HG02981 (cell line): ENCODE data around the gene TRIM14.
"Not testable (repeated sequence)": the region's sequence is repeated elsewhere in the genome, so short reads cannot be mapped to it uniquely, and the experiment has no call there.

Experiments used
- ATAC-seq: cut with Tn5 transposase; IDR thresholded peaks from one replicate; pipeline ENCODE4 v1.9.1; 2021; ENCODE audit warnings: mild to moderate bottlenecking, moderate library complexity; ENCODE audit not compliant: unreplicated experiment

The TRIM14 gene

DNA sequence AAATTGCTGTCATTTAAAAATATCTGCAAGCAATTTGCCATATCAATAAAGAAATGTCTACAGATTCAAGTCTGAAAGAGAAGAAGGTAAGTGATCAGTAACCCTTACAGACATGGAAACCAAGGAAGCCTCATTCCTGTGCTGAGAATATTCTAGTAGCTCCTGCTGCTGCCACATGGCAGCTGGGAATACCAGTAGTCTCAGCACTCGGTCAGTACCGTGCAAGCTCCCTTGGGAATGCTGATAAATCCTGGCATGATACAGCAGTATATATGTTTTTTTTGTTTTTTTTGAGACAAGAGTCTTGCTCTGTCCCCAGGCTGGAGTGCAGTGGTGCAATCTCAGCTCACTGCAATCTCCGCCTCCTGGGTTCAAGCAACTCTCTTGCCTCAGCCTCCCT, 34.6 kb downstream of the TRIM14 start:
- no peak for ATAC-seq

DNA sequence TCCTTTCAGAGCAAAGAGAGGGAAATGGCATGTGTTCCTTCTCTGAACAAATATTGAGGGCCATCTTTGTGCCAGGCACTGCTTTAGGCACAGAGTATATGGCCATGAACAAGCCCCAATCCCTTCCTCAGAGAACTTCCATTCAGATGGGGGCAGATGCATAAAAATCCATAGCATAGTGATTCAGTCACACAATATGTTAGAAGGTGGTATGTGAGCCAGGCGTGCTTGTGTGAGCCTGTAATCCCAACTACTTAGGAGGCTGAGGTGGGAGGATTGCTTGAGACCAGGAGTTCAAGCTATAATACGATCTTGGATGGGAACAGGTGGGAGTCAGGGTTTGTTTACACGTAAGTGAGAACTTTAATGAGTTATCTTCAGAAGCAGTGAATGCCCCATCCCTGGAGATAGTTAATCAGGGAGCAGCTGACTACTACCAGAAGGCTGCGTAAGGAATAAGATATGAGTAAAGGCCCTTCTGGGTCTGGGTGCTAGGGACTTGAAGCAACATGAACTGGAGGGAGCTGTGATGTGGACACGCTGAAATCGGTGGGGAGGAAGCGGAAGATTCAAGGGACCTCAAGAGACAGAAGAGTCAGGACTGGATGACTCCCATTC, 35.3 kb downstream of the TRIM14 start:
- ATAC-seq, result no peak

DNA sequence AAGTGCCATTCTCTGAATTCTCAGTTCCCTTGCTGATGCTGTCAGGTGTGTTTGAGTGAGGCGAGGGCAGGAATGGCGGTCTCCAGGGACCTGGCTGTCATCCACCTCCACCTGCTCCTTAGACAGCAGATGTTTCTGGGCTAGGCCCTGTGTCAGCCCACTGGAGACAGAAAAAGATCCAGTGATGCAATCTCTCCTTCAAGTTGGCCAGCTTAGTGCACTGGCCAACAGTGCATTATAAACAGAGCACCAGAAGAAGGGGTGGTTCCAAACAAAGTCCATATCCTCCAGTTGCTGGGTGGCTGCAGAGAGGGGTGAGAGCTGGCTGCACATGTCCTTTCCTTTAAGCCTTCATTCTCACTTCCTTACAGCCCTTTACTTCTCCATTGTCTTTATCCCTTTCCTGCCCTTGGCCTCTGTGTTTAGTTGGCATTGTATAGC, 35.9 kb downstream of the TRIM14 start:
- ATAC-seq, result no peak

DNA sequence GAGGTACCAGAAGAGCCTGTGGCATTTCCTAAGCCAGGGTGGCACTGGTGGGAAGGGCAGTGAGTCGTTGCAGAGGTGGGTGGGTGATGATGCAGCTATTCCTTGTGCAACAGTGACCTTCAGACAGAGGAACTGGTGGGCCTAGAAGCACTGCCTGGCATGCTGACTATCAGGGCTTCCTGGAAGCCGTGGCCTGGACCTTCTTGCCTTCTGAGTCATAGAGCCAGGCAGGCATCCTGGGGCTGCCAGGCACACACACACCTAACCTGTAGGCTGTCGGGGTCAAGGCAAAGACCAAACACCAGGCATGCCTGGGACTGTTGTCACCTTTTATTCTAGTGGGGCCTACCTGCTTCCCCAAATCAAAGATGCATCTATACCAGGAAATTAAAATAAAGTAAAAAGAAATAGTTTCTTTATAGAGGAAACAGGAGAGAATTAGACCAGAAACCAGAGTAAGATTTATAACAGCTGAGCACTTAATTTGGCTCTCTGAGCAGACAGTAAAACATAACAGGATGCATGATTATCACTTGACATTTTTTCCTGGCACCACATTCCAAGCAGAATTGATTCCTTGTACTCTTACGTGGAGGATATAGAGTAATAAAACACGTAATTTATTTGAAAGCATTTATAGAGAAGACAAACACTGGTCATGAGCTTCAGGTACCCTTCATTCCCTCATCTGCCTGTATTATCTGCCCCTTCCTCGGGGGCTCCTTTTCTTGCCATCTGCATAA, 37.4 kb downstream of the TRIM14 start:
- ATAC-seq, result no peak

DNA sequence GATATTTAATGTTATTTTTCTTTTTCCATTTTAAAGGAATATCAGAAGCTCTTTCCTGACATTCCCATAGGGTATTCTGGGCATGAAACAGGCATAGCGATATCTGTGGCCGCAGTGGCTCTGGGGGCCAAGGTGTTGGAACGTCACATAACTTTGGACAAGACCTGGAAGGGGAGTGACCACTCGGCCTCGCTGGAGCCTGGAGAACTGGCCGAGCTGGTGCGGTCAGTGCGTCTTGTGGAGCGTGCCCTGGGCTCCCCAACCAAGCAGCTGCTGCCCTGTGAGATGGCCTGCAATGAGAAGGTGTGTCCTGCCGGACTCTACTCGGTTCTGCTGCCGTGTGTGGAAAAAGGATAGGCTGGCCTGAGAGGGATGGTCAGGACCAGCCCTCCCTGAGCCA, 38.2 kb downstream of the TRIM14 start:
- no peak for ATAC-seq

DNA sequence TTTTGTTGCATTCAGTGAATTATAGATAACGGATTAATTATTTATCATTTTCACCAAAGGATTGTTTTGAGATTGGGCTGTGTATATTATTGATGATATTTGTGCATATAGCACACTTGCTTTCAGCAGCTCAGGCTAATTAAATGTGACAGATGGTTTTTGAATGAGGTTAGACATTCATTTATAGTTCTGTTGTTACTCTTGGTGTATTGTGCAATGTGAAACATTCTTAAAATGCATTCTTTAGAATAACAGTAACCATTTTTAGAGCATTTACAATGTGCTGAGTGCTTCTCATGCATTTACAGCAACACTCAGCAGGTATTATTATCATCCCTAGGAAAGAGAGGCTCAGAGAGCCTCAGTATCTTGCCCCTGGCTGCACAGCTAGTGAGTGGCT, 38.7 kb downstream of the TRIM14 start:
- ATAC-seq, result no peak

DNA sequence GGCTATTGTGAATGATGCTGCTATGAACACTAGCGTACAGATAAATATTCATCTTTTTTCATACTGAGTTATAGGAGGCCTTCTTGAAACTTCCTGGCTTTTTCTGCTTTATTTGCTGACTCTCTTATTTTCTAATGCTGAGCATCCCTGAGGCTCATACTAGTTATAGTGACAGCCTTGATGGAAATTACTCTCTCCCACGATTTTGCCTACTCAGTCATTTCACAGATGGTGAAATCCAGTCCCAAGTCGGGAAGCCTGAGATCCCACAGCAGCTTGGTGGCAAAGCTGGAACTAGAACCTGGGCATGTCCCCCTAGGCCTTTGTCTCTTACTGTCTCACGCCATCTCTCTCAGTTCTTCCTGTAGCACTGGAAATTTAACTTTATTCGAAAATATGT, 40.1 kb downstream of the TRIM14 start:
- no peak for ATAC-seq

DNA sequence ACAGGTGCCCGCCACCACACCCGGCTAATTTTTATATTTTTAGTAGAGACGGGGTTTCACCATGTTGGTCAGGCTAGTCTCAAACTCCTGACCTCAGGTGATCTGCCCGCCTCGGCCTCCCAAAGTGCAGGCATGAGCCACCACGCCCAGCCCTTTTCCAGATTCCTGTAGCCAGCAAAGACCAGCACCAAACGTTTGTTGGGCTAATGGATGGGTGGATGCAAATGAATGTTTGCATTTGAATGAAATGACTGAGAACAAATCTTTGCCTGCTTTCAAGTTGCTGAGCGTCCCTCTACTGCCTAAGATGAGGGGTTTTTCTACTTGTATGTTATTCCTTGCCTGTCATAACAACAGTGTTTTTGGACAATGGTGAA, 42.5 kb downstream of the TRIM14 start:
- not testable (repeated sequence) for ATAC-seq

DNA sequence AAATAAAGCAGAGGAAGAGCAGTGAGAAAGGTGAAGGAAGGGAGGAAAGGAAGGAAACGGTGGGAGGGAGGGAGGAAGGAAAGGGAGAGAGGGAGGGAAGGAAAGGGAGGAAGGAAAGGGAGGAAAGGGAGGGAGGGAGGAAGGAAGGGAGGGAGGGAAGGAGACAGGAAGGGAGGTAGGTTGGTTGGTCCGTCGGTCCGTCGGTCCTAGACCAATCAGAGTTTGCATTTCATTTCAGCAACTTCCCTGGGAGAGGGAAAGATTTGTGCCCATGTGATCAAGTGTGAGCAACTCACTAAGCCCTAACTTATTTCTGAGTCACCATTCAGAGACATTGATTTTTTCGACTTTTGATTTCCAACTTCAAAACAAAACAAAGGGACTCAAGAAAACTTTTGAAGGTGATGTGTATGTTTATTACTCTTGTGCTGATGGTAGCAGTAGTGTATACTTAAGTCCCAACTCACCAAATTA, 43.7 kb downstream of the TRIM14 start:
- no peak for ATAC-seq

DNA sequence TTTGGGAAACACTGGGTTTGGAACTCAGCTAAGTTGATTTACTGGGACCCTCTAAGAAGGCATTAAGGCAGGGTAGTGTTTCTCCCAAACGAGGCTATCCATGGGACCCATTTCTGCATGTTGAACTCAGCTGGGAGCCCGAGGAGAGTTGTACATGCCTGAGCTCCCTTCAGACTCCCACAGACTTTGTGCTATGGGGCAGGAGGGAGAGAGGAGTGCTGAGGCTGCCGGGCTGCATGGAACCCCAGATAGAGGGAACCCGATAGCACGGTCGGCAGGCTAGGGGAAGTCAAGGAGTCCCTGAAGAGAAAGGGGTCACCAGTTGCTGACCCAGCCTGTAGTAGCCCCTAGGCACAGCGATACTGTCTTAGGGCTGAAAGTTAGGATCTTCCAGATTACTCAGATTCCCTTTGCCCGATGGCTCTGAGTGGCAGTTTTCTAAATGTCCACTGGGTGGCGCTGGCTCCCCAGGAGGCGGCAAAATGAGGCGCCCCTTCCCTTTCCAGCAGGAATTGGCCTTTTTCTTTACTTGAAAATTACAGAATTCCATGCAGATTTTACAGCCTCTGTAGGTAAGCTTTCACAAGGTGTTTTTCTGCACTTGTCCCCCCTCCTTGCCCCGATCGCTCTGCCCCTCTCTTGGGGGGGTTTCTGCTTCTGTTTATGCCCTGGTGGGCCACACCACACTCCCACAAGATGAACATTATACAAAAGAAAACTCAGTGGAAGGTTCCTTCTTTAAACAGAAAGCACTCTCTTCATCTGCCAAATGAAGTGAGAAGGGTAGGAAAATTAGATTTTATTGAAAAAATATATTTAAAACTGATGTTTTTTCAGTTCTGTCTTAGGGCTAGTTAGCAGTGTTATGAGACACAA, 44.7 kb downstream of the TRIM14 start:
- ATAC-seq, result no peak

DNA sequence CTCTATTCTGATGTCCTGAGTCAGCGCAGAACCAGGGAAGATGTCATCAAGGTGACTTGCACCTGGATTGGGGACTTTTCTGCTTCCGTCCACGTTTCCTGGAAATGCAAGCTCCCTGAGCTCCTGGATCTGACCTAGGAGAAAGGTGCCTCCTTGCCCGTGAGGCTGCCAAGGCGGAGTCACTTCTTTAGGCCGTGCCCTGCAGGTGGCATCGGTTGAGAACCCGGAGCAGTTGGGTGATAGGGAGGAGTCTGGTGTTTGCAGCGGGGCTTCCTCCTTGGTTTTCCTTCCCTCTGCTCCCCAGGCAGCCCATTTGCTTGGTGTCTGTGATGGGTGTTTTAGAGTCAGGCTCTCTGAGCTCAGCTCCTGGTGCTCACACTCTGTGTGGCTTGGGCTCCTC, 47.3 kb downstream of the TRIM14 start:
- ATAC-seq, result no peak

DNA sequence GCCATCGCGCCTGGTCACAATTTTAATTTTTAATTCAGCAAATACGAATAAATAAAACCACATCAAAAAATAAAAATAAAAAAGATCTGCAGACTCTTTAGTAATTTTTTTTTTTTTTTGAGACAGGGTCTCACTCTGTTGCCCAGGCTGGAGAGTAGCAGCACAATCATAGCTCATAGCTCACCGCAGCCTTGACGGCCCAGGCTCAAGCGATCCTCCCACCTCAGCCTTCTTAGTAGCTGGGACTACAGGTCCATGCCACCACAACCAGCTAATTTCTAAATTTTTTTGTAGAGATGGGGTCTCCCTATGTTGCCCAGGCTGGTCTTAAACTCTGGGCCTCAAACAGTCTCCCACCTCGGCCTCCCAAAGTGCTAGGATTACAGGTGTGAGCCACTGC, 48.3 kb downstream of the TRIM14 start:
- ATAC-seq, result no peak

DNA sequence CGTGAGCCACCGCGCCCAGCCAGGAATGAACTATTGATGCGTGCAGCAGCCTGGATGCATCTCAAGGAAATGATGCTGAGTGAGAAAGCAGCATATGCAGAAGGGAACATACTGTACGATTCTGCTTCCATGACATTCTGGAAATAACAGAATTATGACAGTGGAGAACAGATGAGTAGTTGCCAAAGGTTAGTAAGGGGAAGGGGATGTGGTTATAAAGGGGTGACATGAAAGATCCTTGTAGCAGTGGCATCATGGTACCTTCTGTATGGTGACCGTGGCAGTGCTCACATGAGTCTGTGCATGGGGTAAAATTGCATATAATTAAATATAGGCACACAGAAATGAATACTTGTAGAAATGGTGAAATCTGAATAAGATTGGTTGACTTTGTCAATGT, 49.5 kb downstream of the TRIM14 start:
- ATAC-seq, result no peak

DNA sequence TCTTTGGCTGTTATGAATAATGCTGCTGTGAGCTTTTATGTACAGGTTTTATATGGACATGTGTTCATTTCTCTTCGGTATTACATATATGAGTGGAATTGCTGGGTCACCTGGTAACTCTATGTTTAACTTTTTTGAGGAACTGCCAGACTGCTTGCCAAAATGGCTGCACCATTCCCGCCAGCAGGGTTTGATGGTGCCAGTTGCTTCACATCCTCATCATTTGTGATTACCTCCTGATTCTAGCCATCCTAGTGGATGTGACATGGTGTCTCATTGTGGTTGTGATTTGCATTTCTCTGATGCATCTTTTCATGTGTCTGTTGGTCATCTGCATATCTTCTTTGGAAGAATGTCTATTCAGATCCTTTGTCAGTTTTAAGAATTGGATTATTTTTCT, 51.8 kb downstream of the TRIM14 start:
- no peak for ATAC-seq

DNA sequence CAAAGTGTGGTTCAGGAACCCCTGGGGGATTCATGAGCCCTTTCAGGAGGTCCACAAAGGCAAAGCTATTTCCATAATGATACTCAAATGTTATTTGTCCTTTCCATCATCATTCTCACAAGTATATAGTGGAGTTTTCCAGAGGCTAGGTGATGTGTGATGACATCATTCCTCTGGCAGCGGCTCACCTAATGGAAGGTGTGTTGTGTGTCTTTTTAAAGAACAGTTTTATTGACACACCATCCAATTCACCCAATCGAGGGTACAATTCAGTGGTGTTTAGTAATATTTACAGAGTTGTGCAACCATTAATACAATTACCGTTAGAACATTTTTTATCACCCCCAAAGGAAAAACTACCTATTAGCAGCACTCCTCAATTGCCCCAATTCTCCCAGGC, 52.8 kb downstream of the TRIM14 start:
- no peak for ATAC-seq

DNA sequence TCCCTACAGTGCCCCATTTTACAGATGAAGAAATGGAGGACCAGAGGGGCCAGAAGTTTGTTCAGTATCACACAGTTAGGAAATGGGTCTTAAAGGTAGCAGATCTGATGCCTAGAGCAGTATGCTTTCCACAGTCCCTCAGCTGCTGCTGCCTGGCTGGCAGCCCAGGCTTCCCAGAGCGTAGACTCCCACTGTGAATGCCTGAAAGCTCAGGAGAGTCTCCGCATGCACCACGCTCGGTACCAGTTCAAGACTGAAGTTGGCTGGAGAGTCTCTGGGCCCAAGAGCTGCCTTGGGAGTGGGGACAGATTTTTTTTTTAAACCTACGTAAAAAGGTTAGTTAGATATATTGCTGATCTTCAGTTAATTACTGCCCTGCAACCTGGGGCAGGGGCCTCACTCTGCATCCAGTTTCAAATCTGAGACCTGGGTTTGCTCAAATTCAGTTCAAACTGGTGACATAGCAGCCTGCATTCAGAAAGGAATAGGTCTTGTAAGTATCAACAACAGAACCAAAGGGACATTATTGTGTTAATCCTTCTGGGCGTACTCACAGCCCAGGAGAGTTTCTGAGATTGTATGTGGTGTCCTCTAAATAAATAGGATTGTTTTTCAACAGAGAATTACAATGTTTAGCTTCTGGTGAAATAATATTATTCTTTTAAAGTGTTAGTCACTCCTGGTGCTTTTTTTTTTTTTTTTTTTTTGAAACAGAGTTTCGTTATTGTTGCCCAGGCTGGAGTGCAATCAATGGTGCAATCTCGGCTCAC, 54.2 kb downstream of the TRIM14 start:
- ATAC-seq, result no peak

DNA sequence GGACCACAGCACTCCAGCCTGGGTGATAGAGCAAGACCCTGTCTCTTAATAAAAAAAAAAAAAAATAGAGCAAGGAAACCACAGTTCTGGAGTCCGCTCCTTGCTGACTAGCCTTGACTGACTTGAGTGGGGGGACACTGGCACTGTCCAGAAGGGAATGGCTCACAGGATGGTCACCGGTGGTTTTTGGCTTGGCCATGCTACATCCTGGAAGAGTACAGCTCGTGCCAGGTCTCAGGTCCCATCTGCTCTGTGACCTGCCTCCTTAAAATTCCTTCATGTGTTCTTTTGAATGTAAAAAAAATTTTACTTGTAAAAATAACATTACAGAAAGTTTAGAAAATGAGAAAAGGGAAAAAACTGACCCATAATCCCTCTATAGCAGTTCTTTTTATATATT, 56.9 kb downstream of the TRIM14 start:
- ATAC-seq, result no peak

DNA sequence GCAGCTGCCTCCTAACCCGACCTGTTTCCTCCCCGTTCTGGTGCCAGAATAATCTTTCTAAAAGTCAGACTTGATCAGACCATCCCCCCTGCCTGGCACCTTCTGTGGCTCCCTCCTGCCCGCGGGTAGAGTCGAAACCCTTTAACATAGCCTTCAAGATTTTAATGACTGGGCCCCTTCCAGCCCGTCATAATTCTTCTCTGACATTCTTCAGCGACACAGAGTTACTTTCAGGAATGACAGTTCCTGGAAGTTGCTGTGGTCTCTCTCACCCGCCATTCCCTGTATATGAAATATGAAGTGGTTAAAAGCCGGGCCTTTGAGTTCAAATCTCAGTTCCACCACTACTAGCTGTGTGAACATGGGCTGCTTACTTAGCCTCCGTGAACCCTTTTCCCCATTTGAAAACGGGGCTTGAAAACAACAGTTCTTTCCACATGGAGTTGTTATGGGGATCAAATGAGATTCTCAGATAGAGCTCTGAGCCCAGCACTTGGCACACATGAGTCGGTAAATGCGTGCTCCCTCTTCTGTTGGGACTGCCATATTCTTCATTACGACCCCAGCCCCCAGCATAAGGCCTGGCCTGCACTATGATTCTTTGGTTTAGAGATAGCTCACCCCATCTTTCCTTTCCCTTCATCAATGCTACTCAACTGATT, 61.8 kb downstream of the TRIM14 start:
- ATAC-seq, result no peak

DNA sequence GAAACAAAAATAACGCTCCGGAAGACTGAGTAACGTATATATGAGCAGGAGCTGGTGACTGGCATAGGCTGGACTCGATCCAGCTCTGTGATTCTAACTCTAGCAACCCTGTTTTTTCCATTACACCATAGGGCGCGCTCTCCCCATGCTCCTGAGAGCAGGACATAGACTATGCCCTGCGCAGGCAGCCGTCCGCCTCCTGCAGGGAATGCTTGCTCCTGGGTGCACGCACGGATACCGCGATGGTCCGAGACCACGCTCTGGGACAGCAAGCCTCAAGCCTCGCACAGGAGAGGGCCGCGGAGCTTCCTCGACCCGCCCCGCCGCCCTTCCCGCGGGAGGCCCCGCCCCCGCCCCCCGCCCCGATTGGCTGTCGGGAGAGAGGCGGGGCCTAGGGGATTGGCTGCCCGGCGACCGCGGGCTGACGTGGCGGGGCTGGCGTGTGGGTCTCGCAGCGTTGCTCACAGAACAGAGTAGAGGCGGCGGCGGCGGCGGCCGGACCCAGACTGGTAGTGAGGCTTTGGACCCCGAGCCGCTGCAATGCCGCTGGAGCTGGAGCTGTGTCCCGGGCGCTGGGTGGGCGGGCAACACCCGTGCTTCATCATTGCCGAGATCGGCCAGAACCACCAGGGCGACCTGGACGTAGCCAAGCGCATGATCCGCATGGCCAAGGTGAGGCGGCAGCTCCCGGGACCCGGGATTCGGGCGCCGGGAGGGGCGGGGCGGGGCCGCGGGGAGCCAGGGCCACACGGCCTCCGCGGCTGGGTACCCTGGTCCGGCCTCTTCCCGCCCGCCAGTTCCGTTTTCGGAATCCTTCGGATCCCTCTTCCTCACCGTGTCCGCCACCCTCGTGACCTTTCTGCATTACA, 62.5 kb downstream of the TRIM14 start, which contains the start of gene NANS:
Gene NANS, plus strand, starts transcription at position 464 of the 869 bp plus-strand sequence. Its CDS starts 77 bp downstream, at position 541.
- peak; percentile 95 for ATAC-seq
